Stimulated activated CD8-positive, alpha-beta memory T cell treated with anti-CD3 and anti-CD28 coated beads, Interleukin-15, amount 100 ng/mL, for 48 hours (primary cell): ENCODE results near the gene LHX2.

Experiments used
- DNase-seq, 2 donors: peaks; one replicate each; pipeline ENCODE4 v3.0.0-alpha.2; 2020; ENCODE audit warnings: low read depth in 2 of 2

Gene LHX2

DNA sequence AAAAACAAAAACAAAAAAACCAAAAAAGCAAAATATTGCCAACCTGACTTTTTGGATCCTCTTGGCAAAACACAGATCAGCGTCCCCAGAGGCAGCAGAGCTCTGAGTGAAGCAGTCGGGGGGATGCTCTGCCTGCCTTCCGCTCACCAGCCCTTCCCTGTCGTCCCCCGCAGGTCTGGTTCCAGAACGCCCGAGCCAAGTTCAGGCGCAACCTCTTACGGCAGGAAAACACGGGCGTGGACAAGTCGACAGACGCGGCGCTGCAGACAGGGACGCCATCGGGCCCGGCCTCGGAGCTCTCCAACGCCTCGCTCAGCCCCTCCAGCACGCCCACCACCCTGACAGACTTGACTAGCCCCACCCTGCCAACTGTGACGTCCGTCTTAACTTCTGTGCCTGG lies 20.7 kb downstream of the LHX2 start:
- no peak for DNase-seq

DNA sequence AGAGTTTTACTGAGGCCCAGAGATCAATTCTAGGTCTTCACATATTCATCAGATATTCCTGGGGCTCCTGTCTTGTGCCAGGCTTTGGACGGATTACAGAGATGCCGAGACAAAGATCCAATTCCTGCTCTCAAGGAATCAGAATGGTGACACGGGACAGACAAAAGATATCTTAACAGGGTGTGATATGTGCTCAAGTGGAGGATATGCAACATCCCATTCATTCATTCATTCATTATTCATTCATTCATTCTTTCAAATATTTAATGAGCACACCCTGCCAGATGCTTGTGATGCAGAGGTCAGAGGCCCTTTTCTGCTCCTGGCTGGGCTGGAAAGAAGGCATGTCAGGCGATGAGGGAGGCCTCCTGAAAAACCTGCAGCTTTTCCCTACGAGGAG lies 21.8 kb downstream of the LHX2 start:
- DNase-seq, result no peak

DNA sequence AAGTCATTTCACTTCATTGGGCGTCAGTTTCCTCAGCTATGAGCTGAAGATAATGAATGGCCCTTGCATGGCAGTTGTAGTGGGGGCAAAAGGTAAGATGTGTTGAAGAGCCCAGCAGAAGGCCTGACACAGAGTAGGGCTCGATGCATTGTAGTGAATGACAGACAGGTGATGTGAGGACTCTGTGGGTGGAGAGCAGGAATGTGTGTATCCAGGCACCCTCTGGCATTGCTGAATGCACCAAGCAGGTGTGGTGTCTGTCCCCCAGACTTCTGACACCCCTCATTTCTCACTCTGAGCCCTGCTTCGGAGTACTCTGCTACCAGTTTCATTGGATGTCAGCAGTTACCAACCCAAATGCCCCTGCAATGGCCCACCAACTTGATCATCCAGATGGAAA lies 22.4 kb downstream of the LHX2 start:
- DNase-seq, result no peak

- no peak for DNase-seq
These were observed 23.6 kb downstream of the LHX2 start for GRCh38 chr9:124035001-124035650.

DNA sequence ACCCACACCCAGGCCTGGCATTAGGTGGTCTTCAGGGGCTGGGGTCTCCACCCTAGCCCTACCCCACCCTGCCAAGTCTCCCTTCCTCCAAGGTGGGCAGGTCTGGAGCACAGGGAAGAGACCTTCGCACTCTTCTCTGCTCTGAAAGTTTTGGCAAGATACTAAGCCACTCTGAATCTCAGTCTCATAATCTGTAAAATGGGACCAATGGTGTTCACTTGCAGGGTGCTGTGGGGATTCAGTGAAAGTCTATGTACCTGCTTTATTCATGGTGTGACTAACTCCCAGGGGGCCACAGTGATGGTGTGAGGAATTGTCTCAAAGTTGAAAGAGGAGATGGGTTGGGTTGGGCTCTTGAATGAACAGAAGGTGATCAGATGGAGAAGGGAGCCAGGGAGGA lies 25.0 kb downstream of the LHX2 start:
- DNase-seq, result no peak

DNA sequence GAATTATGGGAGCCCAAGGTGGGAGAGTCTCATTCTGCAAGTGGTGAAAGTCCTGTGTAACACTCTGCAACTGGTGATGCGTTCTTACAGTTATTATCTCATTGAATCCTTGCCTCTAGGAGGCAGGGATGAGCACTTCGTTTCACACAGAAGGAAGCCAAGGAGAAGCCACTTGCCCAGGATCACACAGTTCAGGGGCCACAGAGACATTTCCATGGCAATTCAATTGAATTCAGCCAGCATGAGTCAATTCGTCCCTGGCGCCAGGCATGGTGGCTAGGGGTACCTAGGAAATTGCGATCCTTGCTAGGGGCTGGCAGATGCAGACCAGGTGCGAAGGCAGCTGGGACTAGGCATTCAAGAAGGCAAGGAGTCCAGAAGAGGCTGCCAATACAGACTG lies 26.2 kb downstream of the LHX2 start:
- no peak for DNase-seq

DNA sequence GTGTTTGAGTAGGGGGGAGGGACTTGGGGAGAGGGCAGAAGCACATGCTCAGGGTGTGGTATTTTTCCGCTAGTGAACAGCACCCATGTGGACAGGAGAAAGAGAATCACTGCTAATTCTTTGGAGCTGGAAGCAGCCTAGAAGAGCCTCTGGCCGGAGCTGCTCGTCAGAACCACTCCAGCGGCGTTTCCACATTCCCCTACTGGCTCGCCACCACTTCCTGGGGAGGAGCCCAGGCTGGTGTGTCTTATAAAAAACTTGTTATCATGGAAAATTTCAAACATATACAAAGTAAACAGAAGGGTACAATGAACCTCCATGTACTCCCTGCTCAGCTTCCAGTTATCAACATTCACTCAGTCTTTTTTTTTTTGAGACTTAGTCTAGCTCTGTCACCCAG lies 26.7 kb downstream of the LHX2 start:
- DNase-seq, result no peak

GRCh38 chr9:124038790-124039633 lies 27.4 kb downstream of the LHX2 start:
- DNase-seq, result no peak

- no peak for DNase-seq
These were observed 28.8 kb downstream of the LHX2 start for GRCh38 chr9:124040186-124040931.

- DNase-seq, result peak in 1 of 2 donors; percentile 10
These were observed 29.6 kb downstream of the LHX2 start for GRCh38 chr9:124040935-124041816.

- DNase-seq, result no peak
These were observed 30.2 kb downstream of the LHX2 start for GRCh38 chr9:124041817-124042116.

DNA sequence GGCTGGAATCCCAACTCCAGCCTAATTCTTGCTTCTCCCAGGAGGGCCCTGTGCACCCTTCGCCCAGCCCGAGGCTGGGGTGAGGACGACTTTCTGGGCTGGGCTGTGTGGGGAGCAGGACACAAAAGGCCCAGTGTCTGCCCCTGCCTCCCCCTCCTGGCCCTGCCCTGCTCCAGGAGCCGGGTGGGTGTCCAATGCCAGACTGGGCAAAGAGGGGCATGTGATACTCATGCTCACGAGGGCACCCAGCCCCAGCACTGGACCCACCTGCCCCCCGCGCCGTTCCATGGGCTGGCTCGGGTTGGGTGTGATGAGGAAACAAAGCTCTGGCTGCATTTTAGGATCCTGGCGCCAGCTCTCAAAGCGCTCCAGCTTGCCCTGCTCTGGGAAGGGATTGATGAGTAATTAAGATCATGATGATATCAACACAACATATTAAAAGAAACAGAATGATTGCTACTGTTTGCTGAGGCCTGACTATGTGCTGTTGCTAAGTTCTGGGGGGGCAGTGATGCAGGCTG lies 30.7 kb downstream of the LHX2 start:
- no peak for DNase-seq

DNA sequence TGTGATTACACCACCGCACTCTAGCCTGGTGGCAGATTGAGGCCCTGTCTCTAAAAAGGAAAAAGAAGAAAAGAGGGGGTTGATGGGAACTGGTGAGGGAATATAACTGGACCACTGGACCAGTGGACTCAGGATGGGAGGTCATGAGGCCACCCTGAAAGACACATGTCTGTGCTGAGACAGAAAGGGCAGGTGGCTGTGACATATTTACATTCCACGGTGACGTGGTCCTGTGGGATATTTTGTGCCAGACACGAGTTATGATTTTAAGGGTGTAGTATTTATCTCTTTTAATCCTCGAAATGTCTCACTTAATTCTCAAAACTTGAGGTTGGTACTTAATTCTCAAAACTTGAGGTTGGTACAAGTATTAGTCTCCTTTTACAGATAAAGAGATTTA lies 32.9 kb downstream of the LHX2 start:
- DNase-seq, result no peak

DNA sequence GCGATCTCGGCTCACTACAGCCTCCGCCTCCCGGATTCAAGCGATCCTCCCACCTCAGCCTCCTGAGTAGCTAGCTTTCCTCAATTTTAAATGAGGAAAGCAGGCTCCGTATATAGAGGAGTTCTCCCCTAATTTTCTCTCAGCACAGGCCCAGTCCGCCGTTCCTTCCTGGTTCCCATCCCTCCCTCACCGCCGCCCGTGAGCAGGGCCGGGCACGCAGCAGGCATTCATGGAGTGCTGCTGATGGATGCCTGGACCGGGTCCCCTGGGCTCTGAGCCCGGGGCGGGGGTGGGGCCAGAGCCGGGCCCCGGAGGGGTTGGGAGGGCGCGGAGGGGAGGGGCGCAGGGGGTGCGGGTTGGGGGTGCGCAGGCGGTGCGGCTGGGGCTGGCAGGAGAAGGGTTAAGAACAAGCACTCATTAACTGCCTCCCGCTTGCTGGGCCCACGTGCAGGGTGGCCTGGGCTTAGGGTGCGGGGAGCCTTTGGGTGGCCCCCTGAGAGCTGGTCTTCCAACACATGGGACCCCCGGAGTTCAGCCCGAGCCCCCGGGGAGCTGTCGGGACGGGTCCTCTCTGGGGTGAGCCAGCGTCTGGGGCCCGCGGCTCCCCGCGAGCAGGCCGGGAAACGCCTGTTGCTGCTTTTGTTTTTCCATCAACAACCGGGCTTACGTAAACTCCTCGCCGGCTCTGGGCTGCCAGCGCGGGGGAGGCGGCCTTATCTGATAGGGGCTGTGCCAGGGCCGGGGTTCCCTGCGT lies 33.7 kb downstream of the LHX2 start:
- no peak for DNase-seq

DNA sequence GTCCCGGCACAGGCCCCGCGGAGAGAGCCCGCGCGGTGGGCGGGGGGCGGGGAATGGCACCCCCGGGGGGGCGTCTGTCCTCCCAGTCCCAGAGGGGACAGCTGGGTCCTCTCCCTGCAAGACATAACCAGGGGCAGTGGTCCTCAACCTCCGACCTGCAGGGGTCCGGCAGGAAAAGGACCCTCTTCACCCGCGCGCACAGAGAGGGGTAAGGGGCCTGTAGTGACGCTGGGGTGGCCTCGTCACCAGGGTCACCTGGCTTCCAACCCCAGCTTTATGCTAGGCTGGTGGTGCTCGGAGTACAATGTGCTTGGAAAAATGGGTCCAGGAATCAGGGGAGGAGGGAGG lies 34.2 kb downstream of the LHX2 start:
- no peak for DNase-seq

DNA sequence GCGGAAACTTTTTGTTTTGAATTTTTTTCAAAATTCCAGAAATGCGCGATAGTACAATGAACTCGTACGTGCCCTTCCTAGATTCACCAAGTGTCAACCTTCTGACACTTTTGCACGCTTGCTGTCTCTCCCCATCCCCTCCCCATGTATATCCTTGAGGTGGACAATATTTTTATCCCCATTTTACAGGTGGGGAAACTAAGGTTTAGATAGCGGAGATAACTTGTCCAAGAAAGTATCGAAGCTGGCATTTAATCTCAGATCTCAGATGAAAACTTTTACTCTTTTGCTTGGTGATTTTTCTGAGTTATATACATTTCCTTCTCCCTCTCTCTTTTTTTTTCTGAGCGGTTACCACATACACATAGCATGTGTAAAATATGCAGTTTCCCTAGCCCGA lies 34.6 kb downstream of the LHX2 start:
- no peak for DNase-seq

GRCh38 chr9:124047251-124047672 lies 35.7 kb downstream of the LHX2 start:
- no peak for DNase-seq

- DNase-seq, result no peak
These were observed 39.4 kb downstream of the LHX2 start for GRCh38 chr9:124050955-124051354.

GRCh38 chr9:124052401-124052800 lies 40.8 kb downstream of the LHX2 start:
- DNase-seq, result no peak

GRCh38 chr9:124054582-124055227 lies 43.1 kb downstream of the LHX2 start:
- peak; percentile 38 to 58 for DNase-seq
